Muscle layer of duodenum (tissue), 2 donors: Measurements from ENCODE around the gene JKAMP.
"Not testable (repeated sequence)": the region's sequence is repeated elsewhere in the genome, so short reads cannot be mapped to it uniquely, and the experiment has no call there.

Experiments
- H3K27ac ChIP-seq: one replicate; pipeline ENCODE4 v1.7.0; 2013; ENCODE audit warnings: mild to moderate bottlenecking, low read length
- H3K27me3 ChIP-seq: one replicate; pipeline ENCODE4 v1.7.0; 2013; ENCODE audit warnings: low read depth, mild to moderate bottlenecking, control low read depth, low read length
- H3K36me3 ChIP-seq, 2 donors: one replicate each; pipeline ENCODE4 v1.7.0; 2013; ENCODE audit warnings: low read length in 2 of 2, control low read depth in 1 of 2, mild to moderate bottlenecking in 1 of 2; ENCODE audit not compliant: insufficient read depth in 2 of 2, control insufficient read depth in 1 of 2
- H3K4me1 ChIP-seq, 2 donors: one replicate each; pipeline ENCODE4 v1.7.0; 2013; ENCODE audit warnings: low read length in 2 of 2, mild to moderate bottlenecking in 2 of 2, control low read depth in 1 of 2, moderate library complexity in 1 of 2; ENCODE audit not compliant: insufficient read depth in 2 of 2, control insufficient read depth in 1 of 2
- H3K4me3 ChIP-seq, 2 donors: one replicate each; pipeline ENCODE4 v1.7.0; 2013; ENCODE audit warnings: low read length in 2 of 2, low read depth in 1 of 2, mild to moderate bottlenecking in 1 of 2
- H3K9me3 ChIP-seq, 2 donors: one replicate each; pipeline ENCODE4 v1.7.0; 2013; ENCODE audit warnings: low read length in 2 of 2, control low read depth in 1 of 2, mild to moderate bottlenecking in 1 of 2; ENCODE audit not compliant: control insufficient read depth in 1 of 2
- donor health status: healthy.

The JKAMP gene

GRCh38 chr14:59483819-59484638 is at the start of gene JKAMP, which contains the start of gene L3HYPDH:
Gene JKAMP, plus strand, starts transcription at chr14:59484517. Its CDS starts 73 bp downstream, at chr14:59484590.
Gene L3HYPDH, minus strand, starts transcription at chr14:59484408. Its CDS starts 92 bp downstream, at chr14:59484316.
- peak within 1 kb of the TSS; percentile 92 for H3K27ac ChIP-seq
- H3K4me3 ChIP-seq: peak within 1 kb of the TSS; percentile 97 to 99
- peaks cover 4 to 28% of the 10 kb centered on the region in 2 donors for H3K36me3 ChIP-seq
- H3K4me1 ChIP-seq: peaks cover 30 to 43% of the 10 kb centered on the region in 2 donors
- H3K9me3 ChIP-seq: no peaks in the 10 kb centered on the region
- no peaks in the 10 kb centered on the region for H3K27me3 ChIP-seq

- Histone ChIP-seq H3K36me3 (no peaks in the 10 kb centered on the region), H3K27me3 (no peaks in the 10 kb centered on the region), H3K4me3 (no peak overlapping the region), H3K9me3 (no peaks in the 10 kb centered on the region), H3K27ac (no peak overlapping the region), H3K4me1 (no peaks in the 10 kb centered on the region)
Observed at GRCh38 chr14:59435101-59435500, 49.2 kb upstream of the JKAMP start.

DNA sequence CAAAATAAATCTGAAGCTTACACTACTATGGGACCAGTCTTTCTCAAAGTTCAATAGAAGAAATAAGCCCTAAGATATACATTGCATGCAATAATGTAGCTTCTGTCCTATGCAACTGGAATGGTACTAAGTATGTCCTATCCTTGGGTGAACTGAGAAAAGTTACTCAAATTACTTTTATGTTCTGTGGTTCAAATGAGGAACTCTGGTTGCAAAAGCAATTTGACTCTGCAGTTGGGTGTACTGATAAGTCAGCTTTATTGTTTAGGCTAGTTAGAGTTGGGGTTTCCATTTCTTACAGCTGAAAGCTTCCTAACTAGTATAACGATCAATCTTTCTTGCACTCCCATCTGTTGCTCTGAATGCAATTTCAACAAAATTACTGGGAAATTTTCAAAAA is 48.3 kb upstream of the JKAMP start:
- no peak overlapping the region for H3K4me3 ChIP-seq

GRCh38 chr14:59438195-59438647 is 46.1 kb upstream of the JKAMP start:
- H3K9me3 ChIP-seq: no peaks in the 10 kb centered on the region
- no peak overlapping the region for H3K4me3 ChIP-seq
- H3K27ac ChIP-seq: no peak overlapping the region
- H3K36me3 ChIP-seq: no peaks in the 10 kb centered on the region
- no peaks in the 10 kb centered on the region for H3K4me1 ChIP-seq
- H3K27me3 ChIP-seq: no peaks in the 10 kb centered on the region

More for the DNA sequence above, 48.3 kb upstream of the JKAMP start:
- Histone ChIP-seq H3K36me3 (no peaks in the 10 kb centered on the region), H3K27me3 (no peaks in the 10 kb centered on the region), H3K9me3 (no peaks in the 10 kb centered on the region), H3K27ac (no peak overlapping the region), H3K4me1 (no peaks in the 10 kb centered on the region)

GRCh38 chr14:59439256-59439965 is 44.9 kb upstream of the JKAMP start:
- Histone ChIP-seq H3K9me3 (no peaks in the 10 kb centered on the region), H3K27ac (no peak overlapping the region), H3K4me1 (peaks cover 0 to 4% of the 10 kb centered on the region in 2 donors), H3K36me3 (no peaks in the 10 kb centered on the region), H3K4me3 (no peak overlapping the region), H3K27me3 (no peaks in the 10 kb centered on the region)

- H3K27me3 ChIP-seq, H3K4me3 ChIP-seq, H3K4me1 ChIP-seq, H3K36me3 ChIP-seq, H3K9me3 ChIP-seq, H3K27ac ChIP-seq: not testable (repeated sequence)
Observed at GRCh38 chr14:59448673-59449072, 35.6 kb upstream of the JKAMP start.

- Histone ChIP-seq H3K27ac (no peak overlapping the region), H3K27me3 (no peaks in the 10 kb centered on the region), H3K9me3 (no peaks in the 10 kb centered on the region), H3K4me3 (no peak overlapping the region), H3K36me3 (peaks cover 0 to 6% of the 10 kb centered on the region in 2 donors), H3K4me1 (no peaks in the 10 kb centered on the region)
Observed at GRCh38 chr14:59450716-59451115, 33.6 kb upstream of the JKAMP start.

- Histone ChIP-seq H3K27me3 (no peaks in the 10 kb centered on the region), H3K9me3 (no peaks in the 10 kb centered on the region), H3K4me1 (no peaks in the 10 kb centered on the region), H3K4me3 (no peak overlapping the region), H3K36me3 (peaks cover 0 to 12% of the 10 kb centered on the region in 2 donors), H3K27ac (no peak overlapping the region)
Observed at GRCh38 chr14:59451849-59452248, 32.5 kb upstream of the JKAMP start.

DNA sequence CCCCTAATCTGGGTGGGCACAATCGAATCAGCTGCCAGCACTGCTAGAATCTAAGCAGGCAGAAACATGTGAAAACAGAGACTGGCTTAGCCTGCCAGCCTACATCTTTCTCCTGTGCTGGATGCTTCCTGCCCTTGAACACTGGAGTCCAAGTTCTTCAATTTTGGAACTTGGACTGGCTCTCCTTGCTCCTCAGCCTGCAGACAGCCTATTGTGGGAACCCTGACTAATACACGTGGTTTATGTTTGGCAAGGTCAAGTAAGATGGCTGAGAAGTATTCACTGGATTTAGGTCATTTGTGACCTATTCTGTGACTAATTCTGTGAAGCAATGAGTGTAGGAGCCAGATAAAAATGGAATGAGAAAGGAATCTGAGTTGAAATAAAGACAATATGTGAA is 30.2 kb upstream of the JKAMP start:
- peaks cover 0 to 12% of the 10 kb centered on the region in 2 donors for H3K36me3 ChIP-seq
- H3K4me1 ChIP-seq: no peaks in the 10 kb centered on the region
- no peaks in the 10 kb centered on the region for H3K27me3 ChIP-seq
- no peaks in the 10 kb centered on the region for H3K9me3 ChIP-seq
- H3K4me3 ChIP-seq: no peak overlapping the region
- peak overlapping the region; percentile 18 for H3K27ac ChIP-seq

DNA sequence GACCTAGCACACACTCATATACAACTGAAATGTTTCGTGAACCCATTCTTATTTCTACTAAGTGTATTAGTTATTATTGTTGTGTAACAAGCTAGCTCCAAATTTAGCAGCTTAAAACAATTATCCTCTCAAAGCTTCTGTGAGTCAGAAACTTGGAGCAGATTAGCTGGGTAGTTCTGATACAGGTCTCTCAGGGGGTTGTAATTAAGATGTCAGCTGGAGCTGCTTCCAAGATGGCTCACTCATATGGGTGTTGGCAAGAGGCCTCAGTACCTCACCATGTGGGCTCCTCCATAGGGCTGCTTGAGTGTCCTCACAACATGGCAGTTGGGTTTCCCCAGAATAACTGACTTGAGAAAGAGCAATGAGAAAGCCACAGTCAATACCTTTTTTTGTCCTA is 28.9 kb upstream of the JKAMP start:
- Histone ChIP-seq H3K36me3 (peaks cover 0 to 12% of the 10 kb centered on the region in 2 donors), H3K27me3 (no peaks in the 10 kb centered on the region), H3K4me1 (no peaks in the 10 kb centered on the region), H3K9me3 (no peaks in the 10 kb centered on the region), H3K4me3 (no peak overlapping the region), H3K27ac (no peak overlapping the region)

GRCh38 chr14:59458486-59458885 is 25.8 kb upstream of the JKAMP start:
- no peaks in the 10 kb centered on the region for H3K27me3 ChIP-seq
- no peak overlapping the region for H3K4me3 ChIP-seq
- H3K27ac ChIP-seq: no peak overlapping the region
- no peaks in the 10 kb centered on the region for H3K9me3 ChIP-seq
- peaks cover 0 to 5% of the 10 kb centered on the region in 2 donors for H3K4me1 ChIP-seq
- peaks cover 0 to 12% of the 10 kb centered on the region in 2 donors for H3K36me3 ChIP-seq
